Transverse colon (tissue), 4 donors: Measurements from ENCODE around the gene DRD4.
A peak's percentile ranks its signal among the peaks of the same experiment; 100 is the strongest.

Source experiments
- CTCF ChIP-seq, 5 experiments: fragments of 200-600 bp in 3 of 5; fragments of 450-650 bp in 2 of 5; sonication (generic) in 3 of 5; IDR thresholded peaks; 1 replicate in 2 of 5; 2 replicates in 3 of 5; pipeline ENCODE4 v1.5.1; 2016 to 2017; ENCODE audit warnings: antibody characterized with exemption in 5 of 5, inconsistent platforms in 3 of 5, mild to moderate bottlenecking in 2 of 5, moderate library complexity in 1 of 5
- EP300 ChIP-seq: sonication (generic); formaldehyde crosslinking; IDR thresholded peaks from one replicate; pipeline ENCODE4 v1.6.1; 2017; ENCODE audit warnings: antibody characterized with exemption, low read depth
- POLR2A ChIP-seq: fragments of 450-650 bp; IDR thresholded peaks from one replicate; pipeline ENCODE4 v1.6.1; 2016; ENCODE audit warnings: antibody characterized with exemption, mild to moderate bottlenecking, moderate library complexity
- POLR2AphosphoS5 ChIP-seq, 3 donors: sonication (generic); formaldehyde crosslinking; IDR thresholded peaks; one replicate each; pipeline ENCODE4 v1.6.1; 2016; ENCODE audit warnings: antibody characterized with exemption in 3 of 3

DNA sequence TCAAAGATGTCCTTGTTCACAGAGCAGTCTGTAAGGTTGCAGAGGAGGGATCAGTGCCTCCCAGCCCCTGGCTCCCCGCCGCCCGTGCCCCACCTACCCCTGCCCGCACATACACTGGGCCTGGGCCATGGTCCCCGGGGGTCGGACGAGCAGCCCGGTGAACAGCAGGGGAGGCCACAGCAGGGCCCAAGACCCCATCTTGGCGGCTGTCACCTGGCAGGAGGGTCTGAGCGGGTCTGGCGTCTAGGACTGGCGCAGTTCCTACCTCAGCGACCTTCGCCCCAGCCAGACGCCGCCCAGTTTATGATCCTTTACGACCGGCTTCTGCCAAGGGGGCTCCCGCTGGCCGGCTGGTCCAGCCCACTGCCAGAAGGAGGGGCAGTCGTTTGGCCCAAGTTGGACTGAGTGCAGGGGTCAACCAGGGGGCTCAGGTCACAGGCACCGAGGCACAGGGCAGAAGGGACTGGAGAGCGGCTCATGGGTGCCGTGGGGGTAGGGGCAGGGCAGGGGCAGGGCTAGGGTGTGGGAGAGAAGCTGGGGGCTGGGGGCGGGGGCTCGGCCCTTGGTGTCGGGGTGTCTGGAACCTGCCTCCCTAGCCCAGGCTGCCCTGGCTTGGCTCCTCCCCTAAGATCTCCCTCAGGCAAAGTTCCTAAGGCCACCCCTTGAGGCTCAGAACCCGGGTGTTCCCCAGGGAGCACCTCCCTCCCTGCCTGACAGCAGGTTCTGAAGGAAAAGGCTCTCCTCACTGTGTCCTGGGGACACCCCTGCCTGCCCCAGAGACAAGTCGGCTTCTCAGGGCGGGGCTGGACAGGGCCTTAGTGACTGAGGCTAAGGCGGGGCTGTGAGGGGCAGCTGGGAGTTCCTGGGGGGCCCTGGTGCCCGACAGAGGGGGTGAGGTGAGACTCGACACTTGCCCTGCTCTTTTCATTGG, 12.1 kb upstream of the DRD4 start, which contains the start of gene CDHR5:
- TF ChIP-seq POLR2A, result peak; percentile 81
- TF ChIP-seq CTCF (IDR thresholded peaks at IDR 0.05), result no peak
- TF ChIP-seq POLR2AphosphoS5 (IDR thresholded peaks at IDR 0.05), result peak; percentile 26 to 91 (median 90)
- no peak for TF ChIP-seq EP300
